GM12878 (cell line): Measurements from ENCODE around the gene KIAA1671. TPM values are rescaled to one million over a fixed set of nuclear protein-coding genes. Genes with fewer than 3 reads are reported as not detected.

Source experiments
- ATAC-seq: fragments of 200-7000 bp; cut with Tn5 transposase; 3 replicates; pipeline ENCODE4 v1.9.1; 2020; ENCODE audit warnings: mild to moderate bottlenecking, moderate library complexity
- BruUV-seq: library from RNA; stranded (reverse); fragments of 400-500 nt; replicated peaks from 2 replicates; lab custom pipeline; 2021; lab: Mats Ljungman, UMichigan
- CTCF ChIA-PET: fragments of 300-600 bp; sonication (Branson Sonifier 250); formaldehyde crosslinking; extraction: SDS; loops from one replicate; lab custom pipeline; 2021; ENCODE audit warnings: inconsistent platforms; lab: Yijun Ruan, JAX
- POLR2A ChIA-PET: fragments of 350-600 bp; formaldehyde crosslinking; extraction: SDS; loops from one replicate; lab custom pipeline; 2021; ENCODE audit warnings: inconsistent platforms; lab: Charles Lee
- RAD21 ChIA-PET: fragments of 300-600 bp; sonication (Branson Sonifier 250); formaldehyde crosslinking; loops from one replicate; lab custom pipeline; 2023; ENCODE audit warnings: antibody characterized with exemption; ENCODE audit not compliant: unreplicated experiment; lab: Charles Lee
- SMC1A ChIA-PET: fragments of 300-600 bp; sonication (Branson Sonifier 250); formaldehyde crosslinking; loops from one replicate; lab custom pipeline; 2023; ENCODE audit not compliant: unreplicated experiment, uncharacterized antibody; lab: Charles Lee
- DNase-seq: peaks from one replicate; pipeline ENCODE4 v3.0.0-alpha.2; 2011; ENCODE audit warnings: low read depth, low spot score
- FAIRE-seq: peaks from 3 replicates; lab custom pipeline; 2011; peaks lifted over from hg19 to GRCh38; lab: Jason Lieb, UNC
- H2AFZ ChIP-seq: 2 replicates; pipeline ENCODE4 v1.6.0; 2011; ENCODE audit warnings: low read depth, low read length, control low read depth; ENCODE audit not compliant: control insufficient read depth
- H3K27ac ChIP-seq: 2 replicates; pipeline ENCODE4 v1.5.1; 2011; ENCODE audit warnings: control low read depth; ENCODE audit not compliant: control insufficient read depth, insufficient read depth
- H3K27me3 ChIP-seq, 2 experiments: replicated peaks in 1 of 2; 2 replicates each; pipeline versions ENCODE4 v1.6.0 to v1.6.1; 2011; ENCODE audit warnings: low read length in 1 of 2; ENCODE audit not compliant: control insufficient read depth in 2 of 2, insufficient read depth in 2 of 2
- H3K36me3 ChIP-seq, 2 experiments: 2 replicates each; pipeline ENCODE4 v1.5.1; 2011; ENCODE audit warnings: low read length in 1 of 2; ENCODE audit not compliant: control insufficient read depth in 2 of 2, insufficient read depth in 2 of 2
- H3K4me1 ChIP-seq: 2 replicates; pipeline ENCODE4 v1.6.1; 2011; ENCODE audit warnings: mild to moderate bottlenecking, low read length, moderate library complexity, mixed read lengths; ENCODE audit not compliant: control insufficient read depth, insufficient read depth
- H3K4me2 ChIP-seq: 2 replicates; pipeline ENCODE4 v1.6.0; 2011; ENCODE audit warnings: control low read depth; ENCODE audit not compliant: control insufficient read depth, insufficient read depth
- H3K4me3 ChIP-seq: fragments of 200-600 bp; sonication (generic); 2 replicates; pipeline ENCODE4 v1.5.1; 2016
- H3K79me2 ChIP-seq: 2 replicates; pipeline ENCODE4 v1.6.0; 2011; ENCODE audit warnings: low read length; ENCODE audit not compliant: control insufficient read depth, insufficient read depth
- H3K9ac ChIP-seq: 2 replicates; pipeline ENCODE4 v1.8.0; 2011; ENCODE audit warnings: low read length, control low read depth, mixed read lengths; ENCODE audit not compliant: control insufficient read depth, insufficient read depth
- H3K9me3 ChIP-seq: replicated peaks from 3 replicates; pipeline ENCODE4 v1.5.1; 2011; ENCODE audit warnings: mild to moderate bottlenecking, low read length; ENCODE audit not compliant: control insufficient read depth, insufficient read depth
- H4K20me1 ChIP-seq: 2 replicates; pipeline ENCODE4 v1.6.0; 2011; ENCODE audit not compliant: control insufficient read depth, insufficient read depth
- BHLHE40 ChIP-seq, 2 experiments: fragments of 450-650 bp in 1 of 2; IDR thresholded peaks; 2 replicates each; pipeline ENCODE4 v1.6.1; 2011 to 2017; ENCODE audit warnings: low read depth in 2 of 2, borderline replicate concordance in 1 of 2, improper control_type of control experiment in 1 of 2, low read length in 1 of 2, mild to moderate bottlenecking in 1 of 2
- CREM ChIP-seq: IDR thresholded peaks from 2 replicates; pipeline ENCODE4 v1.6.1; 2014; ENCODE audit warnings: antibody characterized with exemption, low read depth
- NFXL1 ChIP-seq: fragments of 450-650 bp; IDR thresholded peaks from 2 replicates; pipeline ENCODE4 v1.6.1; 2017; ENCODE audit warnings: antibody characterized with exemption, mild to moderate bottlenecking, borderline replicate concordance
- SIN3A ChIP-seq: IDR thresholded peaks from 2 replicates; pipeline ENCODE4 v1.6.1; 2012; ENCODE audit warnings: low read depth, low read length, improper control_type of control experiment
- SKIL ChIP-seq: fragments of 450-650 bp; IDR thresholded peaks from 2 replicates; pipeline ENCODE4 v1.6.1; 2017; ENCODE audit warnings: mild to moderate bottlenecking, low read depth, inconsistent platforms; ENCODE audit not compliant: poor library complexity, severe bottlenecking
- USF2 ChIP-seq: IDR thresholded peaks from 2 replicates; pipeline ENCODE4 v1.6.1; 2011; ENCODE audit warnings: low read depth, low read length, improper control_type of control experiment, borderline replicate concordance
- ZBTB11 ChIP-seq: fragments of 450-650 bp; formaldehyde crosslinking; IDR thresholded peaks from 2 replicates; pipeline ENCODE4 v1.5.0; 2022; ENCODE audit warnings: mild to moderate bottlenecking, missing genetic modification characterization
- WGBS: methylation state at CpG from one replicate; pipeline ENCODE4 v1.1.6; 2016; ENCODE audit warnings: low lambda C conversion rate; ENCODE audit not compliant: insufficient replicate concordance, insufficient coverage; ENCODE audit errors: missing lambda C conversion rate; 5-methylcytosine and 5-hydroxymethylcytosine counted together
- in situ Hi-C: fragments of 300-500 bp; cut with MboI; formaldehyde crosslinking; loops from 9 replicates; pipeline ENCODE4 v1.14.3; 2018; ENCODE audit warnings: mixed read lengths
- intact Hi-C: fragments of 100-400 bp; cut with micrococcal nuclease; formaldehyde crosslinking; loops from one replicate; pipeline ENCODE4 v1.14.2; 2022; ENCODE audit not compliant: unreplicated experiment
- polyA plus RNA-seq, 11 experiments: library from polyadenylated mRNA; depleted of rRNA in 4 of 11; unstranded in 6 of 11; stranded (reverse) in 5 of 11; fragments of >200 nt; fragmentation: Nextera tagmentation in 4 of 11; fragmentation: Illumina TruSeq in 1 of 11; extraction: Ambion mirVana in 4 of 11; extraction: Trizol in 1 of 11; gene quantifications; 1 replicate in 1 of 11; 2 replicates in 10 of 11; pipeline versions ENCODE4 v1.2.1 to v1.2.3, GENCODE V29; 2011 to 2016; ENCODE audit warnings: inconsistent platforms in 2 of 11, missing spikeins in 2 of 11, low read depth in 1 of 11
- total RNA-seq, 4 experiments: library from RNA; depleted of rRNA in 3 of 4; stranded (reverse); fragments of >200 nt in 3 of 4; fragmentation: Illumina TruSeq in 1 of 4; extraction: Trizol in 1 of 4; gene quantifications; 2 replicates each; pipeline versions ENCODE4 v1.2.1 to v1.2.3, GENCODE V29; 2013 to 2021

The KIAA1671 gene
- total and polyA plus RNA-seq, 10 of the 15 experiments (the other 5 are each of a cell fraction or from before 2014, with no cell fraction given) = 0.05 to 2.7 (median 0.33) TPM

GRCh38 chr22:25049770-25050169, 97.3 kb downstream of the KIAA1671 start (continued):
- no peak for TF ChIP-seq ZBTB11 (CRISPR knock-in tag)

- no peaks in the 10 kb centered on the region for H3K27me3 ChIP-seq
- H2AFZ ChIP-seq = no peak overlapping the region
- RAD21 ChIA-PET = interaction anchor here (1.2 to 3.7 kb wide), 3 partner anchors 106 to 113 kb away, joined by 3 to 26 read pairs (median 3); no protein-coding TSS in a partner anchor
- FAIRE-seq (no peak), ATAC-seq (no peak), DNase-seq (no peak)
- no peaks in the 10 kb centered on the region for H3K79me2 ChIP-seq
- CTCF ChIA-PET = interaction anchor here (0.7 to 4.5 kb wide), 10 partner anchors 9 to 201 kb away, joined by 3 to 80 read pairs (median 4); no protein-coding TSS in a partner anchor
- H3K4me1 ChIP-seq = no peaks in the 10 kb centered on the region
- no peak for TF ChIP-seq CREM
- TF ChIP-seq SIN3A = no peak
- no peak for TF ChIP-seq USF2
- no peak for TF ChIP-seq NFXL1
- TF ChIP-seq BHLHE40 (IDR thresholded peaks at IDR 0.05; ENCODE audit: borderline replicate concordance in 1 of 2, low read depth in 2 of 2, low read length in 1 of 2) = no peak
- no peak for TF ChIP-seq SKIL
- H3K4me2 ChIP-seq = no peak overlapping the region
- H3K4me3 ChIP-seq = no peak overlapping the region
- intact Hi-C loops = no loop called here
- POLR2A ChIA-PET = no interaction called here
- H3K36me3 ChIP-seq = no peaks in the 10 kb centered on the region
- WGBS = 69% methylated on average over 5 of the region's 5 CpGs
- SMC1A ChIA-PET = interaction anchor here (0.9 to 1.8 kb wide), 3 partner anchors 9 to 29 kb away, joined by 3 to 6 read pairs (median 3); no protein-coding TSS in a partner anchor
- no TSS peak for BruUV-seq
- H3K27ac ChIP-seq = no peak overlapping the region
- H4K20me1 ChIP-seq = no peaks in the 10 kb centered on the region
- peaks cover 4% of the 10 kb centered on the region; the same call in 1 of the 3 replicates for H3K9me3 ChIP-seq
- in situ Hi-C loops = no loop called here
- H3K9ac ChIP-seq = no peak overlapping the region
Measured at GRCh38 chr22:25050566-25050965, 98.0 kb downstream of the KIAA1671 start.
